ENCODE results near the gene MBNL1. TPM values are rescaled to one million over a fixed set of nuclear protein-coding genes. Genes with fewer than 3 reads are reported as not detected.

MBNL1 gene
- total RNA-seq, 2 donors from 2014 or later = 322 to 452 TPM

GRCh38 chr3:152305075-152305474 is 36.3 kb downstream of the MBNL1 start:
- H3K36me3 Mint-ChIP-seq (ENCODE audit: low read depth) = peaks cover 84% of the 10 kb centered on the region
- ATAC-seq (replicated peaks) = no peak
- H3K27me3 Mint-ChIP-seq = no peaks in the 10 kb centered on the region
- H3K4me1 Mint-ChIP-seq = peaks cover 52% of the 10 kb centered on the region
- H3K4me3 Mint-ChIP-seq = peak overlapping the region; percentile 56
- no peaks in the 10 kb centered on the region for H3K9me3 Mint-ChIP-seq
- H3K27ac Mint-ChIP-seq = peak overlapping the region; percentile 77

GRCh38 chr3:152307829-152308474 is 39.2 kb downstream of the MBNL1 start:
- Mint-ChIP-seq H3K27me3 (no peaks in the 10 kb centered on the region), H3K27ac (peak overlapping the region; percentile 96), H3K9me3 (no peaks in the 10 kb centered on the region), H3K36me3 (ENCODE audit: low read depth) (peaks cover 66% of the 10 kb centered on the region), H3K4me3 (peak overlapping the region; percentile 76), H3K4me1 (peaks cover 36% of the 10 kb centered on the region)
- no peak for ATAC-seq (replicated peaks)

- ATAC-seq (replicated peaks) = no peak
- peaks cover 66% of the 10 kb centered on the region for H3K36me3 Mint-ChIP-seq (ENCODE audit: low read depth)
- H3K4me1 Mint-ChIP-seq = peaks cover 36% of the 10 kb centered on the region
- no peaks in the 10 kb centered on the region for H3K27me3 Mint-ChIP-seq
- peak overlapping the region; percentile 96 for H3K27ac Mint-ChIP-seq
- H3K4me3 Mint-ChIP-seq = peak overlapping the region; percentile 76
- no peaks in the 10 kb centered on the region for H3K9me3 Mint-ChIP-seq
These were observed 39.7 kb downstream of the MBNL1 start for GRCh38 chr3:152308475-152308844.

- Mint-ChIP-seq H3K4me3 (peak overlapping the region; percentile 76), H3K4me1 (peaks cover 36% of the 10 kb centered on the region), H3K27me3 (no peaks in the 10 kb centered on the region), H3K36me3 (ENCODE audit: low read depth) (peaks cover 72% of the 10 kb centered on the region), H3K9me3 (no peaks in the 10 kb centered on the region), H3K27ac (peak overlapping the region; percentile 96)
- ATAC-seq (replicated peaks) = peak; percentile 42
These were observed 40.3 kb downstream of the MBNL1 start for GRCh38 chr3:152309031-152309430.

GRCh38 chr3:152309535-152310307 is 41.0 kb downstream of the MBNL1 start:
- peak overlapping the region; percentile 76 for H3K4me3 Mint-ChIP-seq
- no peaks in the 10 kb centered on the region for H3K27me3 Mint-ChIP-seq
- peak overlapping the region; percentile 96 for H3K27ac Mint-ChIP-seq
- peaks cover 41% of the 10 kb centered on the region for H3K4me1 Mint-ChIP-seq
- ATAC-seq (replicated peaks) = peak; percentile 92
- peaks cover 77% of the 10 kb centered on the region for H3K36me3 Mint-ChIP-seq (ENCODE audit: low read depth)
- H3K9me3 Mint-ChIP-seq = no peaks in the 10 kb centered on the region

- H3K27ac Mint-ChIP-seq = no peak overlapping the region
- peaks cover 71% of the 10 kb centered on the region for H3K36me3 Mint-ChIP-seq (ENCODE audit: low read depth)
- H3K4me1 Mint-ChIP-seq = peaks cover 35% of the 10 kb centered on the region
- ATAC-seq (replicated peaks) = no peak
- H3K4me3 Mint-ChIP-seq = peak overlapping the region; percentile 58
- H3K9me3 Mint-ChIP-seq = no peaks in the 10 kb centered on the region
- H3K27me3 Mint-ChIP-seq = no peaks in the 10 kb centered on the region
These were observed 44.7 kb downstream of the MBNL1 start for GRCh38 chr3:152313430-152313829.

- H3K9me3 Mint-ChIP-seq = no peaks in the 10 kb centered on the region
- H3K27me3 Mint-ChIP-seq = no peaks in the 10 kb centered on the region
- H3K36me3 Mint-ChIP-seq (ENCODE audit: low read depth) = peaks cover 69% of the 10 kb centered on the region
- H3K4me1 Mint-ChIP-seq = peaks cover 33% of the 10 kb centered on the region
- no peak for ATAC-seq (replicated peaks)
- peak overlapping the region; percentile 68 for H3K27ac Mint-ChIP-seq
- peak overlapping the region; percentile 58 for H3K4me3 Mint-ChIP-seq
These were observed 45.2 kb downstream of the MBNL1 start for GRCh38 chr3:152313914-152314313.

- H3K9me3 Mint-ChIP-seq = no peaks in the 10 kb centered on the region
- H3K4me1 Mint-ChIP-seq = peaks cover 31% of the 10 kb centered on the region
- peaks cover 73% of the 10 kb centered on the region for H3K36me3 Mint-ChIP-seq (ENCODE audit: low read depth)
- ATAC-seq (replicated peaks) = no peak
- no peaks in the 10 kb centered on the region for H3K27me3 Mint-ChIP-seq
- H3K4me3 Mint-ChIP-seq = peak overlapping the region; percentile 58
- peak overlapping the region; percentile 68 for H3K27ac Mint-ChIP-seq
These were observed 46.1 kb downstream of the MBNL1 start for GRCh38 chr3:152314677-152315353.

GRCh38 chr3:152315623-152316022 is 46.9 kb downstream of the MBNL1 start:
- Mint-ChIP-seq H3K27ac (peak overlapping the region; percentile 68), H3K36me3 (ENCODE audit: low read depth) (peaks cover 73% of the 10 kb centered on the region), H3K27me3 (no peaks in the 10 kb centered on the region), H3K4me3 (peak overlapping the region; percentile 58), H3K4me1 (peaks cover 37% of the 10 kb centered on the region), H3K9me3 (no peaks in the 10 kb centered on the region)
- ATAC-seq (replicated peaks) = no peak

GRCh38 chr3:152316318-152316717 is 47.6 kb downstream of the MBNL1 start:
- Mint-ChIP-seq H3K27ac (peak overlapping the region; percentile 68), H3K36me3 (ENCODE audit: low read depth) (peaks cover 79% of the 10 kb centered on the region), H3K4me1 (peaks cover 43% of the 10 kb centered on the region), H3K9me3 (no peaks in the 10 kb centered on the region), H3K4me3 (peak overlapping the region; percentile 58), H3K27me3 (no peaks in the 10 kb centered on the region)
- ATAC-seq (replicated peaks) = no peak

- ATAC-seq (replicated peaks) = no peak
- H3K36me3 Mint-ChIP-seq (ENCODE audit: low read depth) = peaks cover 83% of the 10 kb centered on the region
- H3K27me3 Mint-ChIP-seq = no peaks in the 10 kb centered on the region
- H3K9me3 Mint-ChIP-seq = no peaks in the 10 kb centered on the region
- H3K4me3 Mint-ChIP-seq = peak overlapping the region; percentile 65
- peak overlapping the region; percentile 50 for H3K27ac Mint-ChIP-seq
- peaks cover 48% of the 10 kb centered on the region for H3K4me1 Mint-ChIP-seq
These were observed 48.5 kb downstream of the MBNL1 start for GRCh38 chr3:152317184-152317583.

- no peaks in the 10 kb centered on the region for H3K9me3 Mint-ChIP-seq
- peak overlapping the region; percentile 50 for H3K27ac Mint-ChIP-seq
- peaks cover 54% of the 10 kb centered on the region for H3K4me1 Mint-ChIP-seq
- H3K4me3 Mint-ChIP-seq = peak overlapping the region; percentile 65
- peak; percentile 62 for ATAC-seq (replicated peaks)
- no peaks in the 10 kb centered on the region for H3K27me3 Mint-ChIP-seq
- peaks cover 83% of the 10 kb centered on the region for H3K36me3 Mint-ChIP-seq (ENCODE audit: low read depth)
These were observed 49.2 kb downstream of the MBNL1 start for GRCh38 chr3:152317956-152318355.

GRCh38 chr3:152318512-152318911 is 49.8 kb downstream of the MBNL1 start:
- peak overlapping the region; percentile 65 for H3K4me3 Mint-ChIP-seq

GRCh38 chr3:152319256-152319655 is 50.5 kb downstream of the MBNL1 start:
- Mint-ChIP-seq H3K27ac (peak overlapping the region; percentile 66), H3K27me3 (no peaks in the 10 kb centered on the region), H3K4me3 (peak overlapping the region; percentile 65), H3K9me3 (no peaks in the 10 kb centered on the region), H3K36me3 (ENCODE audit: low read depth) (peaks cover 73% of the 10 kb centered on the region), H3K4me1 (peaks cover 62% of the 10 kb centered on the region)
- ATAC-seq (replicated peaks) = peak; percentile 25

More at GRCh38 chr3:152318512-152318911, 49.8 kb downstream of the MBNL1 start:
- H3K27ac Mint-ChIP-seq = peak overlapping the region; percentile 66
- peaks cover 55% of the 10 kb centered on the region for H3K4me1 Mint-ChIP-seq
- H3K9me3 Mint-ChIP-seq = no peaks in the 10 kb centered on the region
- no peak for ATAC-seq (replicated peaks)
- peaks cover 77% of the 10 kb centered on the region for H3K36me3 Mint-ChIP-seq (ENCODE audit: low read depth)
- no peaks in the 10 kb centered on the region for H3K27me3 Mint-ChIP-seq

All from activated T-helper 17 cell treated with anti-CD3 and anti-CD28 coated beads, Interleukin-2, amount 50 U/mL, for 72 hours (primary cell).